ENCODE measurements around the gene TUBGCP3.

Gene TUBGCP3

DNA sequence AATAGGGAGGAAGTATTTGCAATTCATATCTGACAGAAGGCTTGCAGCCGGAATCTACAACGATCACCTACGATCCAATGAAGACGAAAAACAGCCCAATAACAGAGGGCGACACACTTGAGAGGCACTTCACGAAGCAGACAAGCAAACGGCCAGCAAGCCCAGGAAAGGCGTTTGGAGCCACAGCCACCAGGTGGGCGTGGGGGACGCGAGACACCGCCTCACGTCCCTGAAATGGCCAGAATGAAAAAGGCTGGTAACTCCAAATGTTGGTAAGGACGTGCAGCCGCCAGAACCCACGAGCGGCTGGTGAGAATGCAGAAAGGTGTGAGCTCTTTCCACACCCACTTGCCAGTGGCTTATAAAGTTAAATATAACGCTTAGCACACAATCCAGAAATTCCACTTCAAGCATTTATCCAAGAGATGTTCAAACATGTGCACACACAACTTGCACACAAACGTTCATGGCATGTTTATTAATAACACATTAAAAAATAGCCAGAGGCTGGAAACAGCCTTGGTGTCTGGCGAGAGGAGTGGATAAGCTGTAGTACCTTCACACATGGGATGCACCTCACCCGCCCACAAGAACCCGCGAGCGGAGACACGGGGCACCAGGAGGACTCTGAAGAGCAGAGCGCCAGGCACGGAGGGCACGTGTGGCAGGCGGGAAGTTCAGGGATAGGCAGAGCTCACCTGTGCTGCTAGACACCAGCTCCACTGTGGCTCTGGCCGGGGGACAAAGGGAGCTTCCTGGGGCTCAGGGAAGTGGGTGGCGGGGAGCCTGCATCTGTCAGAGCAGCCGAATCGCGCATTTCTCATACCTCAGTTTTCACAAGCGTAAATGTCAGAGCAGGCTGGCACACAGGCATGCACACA is 122.5 kb downstream of the TUBGCP3 start:
- TF ChIP-seq, protein P1, sequence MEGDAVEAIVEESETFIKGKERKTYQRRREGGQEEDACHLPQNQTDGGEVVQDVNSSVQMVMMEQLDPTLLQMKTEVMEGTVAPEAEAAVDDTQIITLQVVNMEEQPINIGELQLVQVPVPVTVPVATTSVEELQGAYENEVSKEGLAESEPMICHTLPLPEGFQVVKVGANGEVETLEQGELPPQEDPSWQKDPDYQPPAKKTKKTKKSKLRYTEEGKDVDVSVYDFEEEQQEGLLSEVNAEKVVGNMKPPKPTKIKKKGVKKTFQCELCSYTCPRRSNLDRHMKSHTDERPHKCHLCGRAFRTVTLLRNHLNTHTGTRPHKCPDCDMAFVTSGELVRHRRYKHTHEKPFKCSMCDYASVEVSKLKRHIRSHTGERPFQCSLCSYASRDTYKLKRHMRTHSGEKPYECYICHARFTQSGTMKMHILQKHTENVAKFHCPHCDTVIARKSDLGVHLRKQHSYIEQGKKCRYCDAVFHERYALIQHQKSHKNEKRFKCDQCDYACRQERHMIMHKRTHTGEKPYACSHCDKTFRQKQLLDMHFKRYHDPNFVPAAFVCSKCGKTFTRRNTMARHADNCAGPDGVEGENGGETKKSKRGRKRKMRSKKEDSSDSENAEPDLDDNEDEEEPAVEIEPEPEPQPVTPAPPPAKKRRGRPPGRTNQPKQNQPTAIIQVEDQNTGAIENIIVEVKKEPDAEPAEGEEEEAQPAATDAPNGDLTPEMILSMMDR (IDR thresholded peaks at IDR 0.05; ENCODE audit: insufficient read depth, low read length, missing control alignments): no peak
- ChIA-PET CTCF (no interaction called here), POLR2A (no interaction called here)
- no peak for DNase-seq (ENCODE audit: low read depth, low spot score)
- no peak overlapping the region for H3K4me3 ChIP-seq (ENCODE audit: low read depth, low read length)

DNA sequence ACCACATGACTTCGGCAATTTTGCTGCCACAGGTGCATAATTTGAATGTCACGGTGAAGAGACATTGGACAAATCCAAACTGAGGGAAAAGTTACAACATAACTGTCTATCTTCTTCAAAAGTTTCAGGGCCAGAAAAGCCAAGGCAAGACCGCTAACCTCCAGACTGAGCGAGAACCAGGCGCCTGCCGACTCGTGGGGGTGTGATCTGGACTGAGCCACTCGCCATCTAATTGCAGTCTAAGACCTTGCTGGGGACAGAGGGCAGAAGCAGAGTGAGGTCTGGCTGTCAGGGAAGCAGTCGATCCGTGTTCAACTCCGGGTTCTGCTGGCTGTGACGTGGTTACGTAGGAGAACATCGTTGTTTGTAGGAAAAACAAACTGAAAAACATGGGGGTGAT is 123.2 kb downstream of the TUBGCP3 start:
- CTCF ChIA-PET: no interaction called here
- TF ChIP-seq, protein P1 (IDR thresholded peaks at IDR 0.05; ENCODE audit: insufficient read depth, low read length, missing control alignments): no peak
- POLR2A ChIA-PET: no interaction called here
- H3K4me3 ChIP-seq (ENCODE audit: low read depth, low read length): no peak overlapping the region
- no peak for DNase-seq (ENCODE audit: low read depth, low spot score)

- H3K4me3 ChIP-seq (ENCODE audit: low read depth, low read length): no peak overlapping the region
- POLR2A ChIA-PET: no interaction called here
- TF ChIP-seq, protein P1 (IDR thresholded peaks at IDR 0.05; ENCODE audit: insufficient read depth, low read length, missing control alignments): no peak
- no peak for DNase-seq (ENCODE audit: low read depth, low spot score)
- CTCF ChIA-PET: no interaction called here
These were observed 125.5 kb downstream of the TUBGCP3 start for GRCh38 chr13:112462408-112462807.

- ChIA-PET POLR2A (no interaction called here), CTCF (no interaction called here)
- TF ChIP-seq, protein P1 (IDR thresholded peaks at IDR 0.05; ENCODE audit: insufficient read depth, low read length, missing control alignments): no peak
- DNase-seq (ENCODE audit: low read depth, low spot score): no peak
- H3K4me3 ChIP-seq (ENCODE audit: low read depth, low read length): no peak overlapping the region
These were observed 130.5 kb downstream of the TUBGCP3 start for GRCh38 chr13:112457485-112457884.

DNA sequence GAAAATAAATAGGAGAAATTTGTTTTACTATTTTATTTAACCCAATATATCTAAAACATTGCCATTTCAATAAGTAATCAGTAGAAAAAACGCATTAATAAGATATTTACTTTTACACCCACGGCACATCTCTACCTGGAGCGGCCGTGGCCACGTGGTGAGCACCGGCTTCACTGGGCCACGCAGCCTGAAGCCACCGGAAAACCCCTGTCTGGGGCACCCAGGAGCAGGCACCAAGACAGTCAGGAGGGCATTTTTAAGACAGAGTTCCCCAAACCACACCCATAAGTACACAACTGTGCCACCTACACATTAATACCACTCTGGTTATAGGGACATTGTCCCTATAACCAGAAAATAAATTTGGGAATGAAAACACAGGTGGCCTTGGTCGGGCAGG is 130.9 kb downstream of the TUBGCP3 start:
- TF ChIP-seq, protein P1 (IDR thresholded peaks at IDR 0.05; ENCODE audit: insufficient read depth, low read length, missing control alignments): no peak
- no peak overlapping the region for H3K4me3 ChIP-seq (ENCODE audit: low read depth, low read length)
- ChIA-PET CTCF (no interaction called here), POLR2A (no interaction called here)
- DNase-seq (ENCODE audit: low read depth, low spot score): no peak

DNA sequence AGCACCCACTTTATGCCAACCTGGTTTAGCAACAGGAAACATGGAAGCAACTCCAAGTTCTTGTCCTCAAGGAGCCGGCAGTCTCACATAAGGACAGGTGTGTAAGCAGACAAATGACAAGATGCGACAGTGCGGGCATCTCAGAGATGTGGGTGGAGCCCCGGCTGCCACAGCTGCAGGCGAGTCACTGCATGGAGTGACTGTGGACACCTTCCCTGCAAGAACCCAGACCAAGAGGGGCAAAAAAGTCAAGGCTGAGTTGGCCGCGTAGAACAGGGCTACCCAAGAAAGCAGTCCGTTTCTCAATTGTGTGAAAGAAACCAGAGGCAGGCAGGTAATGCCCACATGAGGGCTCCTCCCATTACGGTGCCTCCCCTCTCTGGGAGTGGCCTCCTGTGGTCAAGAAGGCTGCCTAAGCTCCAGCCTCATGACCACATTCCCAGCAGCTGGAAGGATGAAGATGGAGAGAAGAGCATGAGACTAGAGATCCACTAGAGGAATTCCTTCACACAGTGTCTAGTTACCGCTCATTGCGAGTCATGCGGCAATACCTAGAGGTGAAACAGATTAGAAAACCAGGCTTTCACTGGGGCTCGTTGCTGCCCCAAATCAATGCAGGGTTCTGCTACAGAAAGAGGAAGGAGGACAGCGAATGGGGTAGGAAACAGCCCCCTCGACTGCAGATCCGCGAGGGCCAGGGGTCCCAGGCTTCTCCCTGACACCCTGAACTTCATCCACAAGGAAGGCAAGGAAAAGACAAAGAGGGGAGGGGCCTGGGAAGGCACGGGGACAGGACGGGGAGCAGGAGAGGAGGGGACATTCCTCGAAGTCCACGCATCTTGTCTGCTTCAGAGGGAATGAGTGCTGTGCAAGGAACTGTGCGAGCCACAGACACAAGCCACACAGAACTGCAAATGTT is 131.6 kb downstream of the TUBGCP3 start:
- no peak for DNase-seq (ENCODE audit: low read depth, low spot score)
- ChIA-PET CTCF (no interaction called here), POLR2A (no interaction called here)
- H3K4me3 ChIP-seq (ENCODE audit: low read depth, low read length): no peak overlapping the region
- TF ChIP-seq, protein P1 (IDR thresholded peaks at IDR 0.05; ENCODE audit: insufficient read depth, low read length, missing control alignments): no peak
